ENCODE results near the gene MIPEP. TPM values are rescaled to one million over a fixed set of nuclear protein-coding genes. Genes with fewer than 3 reads are reported as not detected.

Gene MIPEP
- total and polyA plus RNA-seq, 9 of the 15 experiments (the other 6 are each of a cell fraction or from before 2014, with no cell fraction given), result 1.7 to 19.3 (median 13.1) TPM

DNA sequence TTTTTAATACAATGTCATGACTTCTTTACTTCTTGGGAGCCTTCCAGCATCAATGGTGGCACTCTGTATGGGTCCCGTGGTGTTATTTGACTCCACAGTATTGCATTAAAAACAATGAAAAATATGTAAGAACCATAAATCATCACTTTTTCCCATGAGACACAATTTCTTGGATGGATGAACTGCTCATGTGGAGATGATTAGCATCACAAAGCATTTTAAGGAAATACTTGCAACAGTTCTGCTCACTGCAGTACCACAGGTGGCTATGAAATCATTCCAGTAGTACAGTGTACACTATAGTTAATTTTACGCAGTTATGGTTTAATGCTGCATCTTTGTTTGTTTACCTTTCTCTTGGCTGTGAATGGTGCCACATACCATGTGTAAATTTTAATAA is 45.3 kb upstream of the MIPEP start:
- 6% methylated on average over 2 of the region's 2 CpGs for WGBS (ENCODE audit: insufficient coverage, low coverage, missing lambda C conversion rate)
- TF ChIP-seq, protein P1, sequence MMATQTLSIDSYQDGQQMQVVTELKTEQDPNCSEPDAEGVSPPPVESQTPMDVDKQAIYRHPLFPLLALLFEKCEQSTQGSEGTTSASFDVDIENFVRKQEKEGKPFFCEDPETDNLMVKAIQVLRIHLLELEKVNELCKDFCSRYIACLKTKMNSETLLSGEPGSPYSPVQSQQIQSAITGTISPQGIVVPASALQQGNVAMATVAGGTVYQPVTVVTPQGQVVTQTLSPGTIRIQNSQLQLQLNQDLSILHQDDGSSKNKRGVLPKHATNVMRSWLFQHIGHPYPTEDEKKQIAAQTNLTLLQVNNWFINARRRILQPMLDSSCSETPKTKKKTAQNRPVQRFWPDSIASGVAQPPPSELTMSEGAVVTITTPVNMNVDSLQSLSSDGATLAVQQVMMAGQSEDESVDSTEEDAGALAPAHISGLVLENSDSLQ (IDR thresholded peaks at IDR 0.05), result no peak
- TF ChIP-seq ZNF589 (CRISPR knock-in tag; IDR thresholded peaks at IDR 0.05; ENCODE audit: low read depth) (no peak), PCBP2 (IDR thresholded peaks at IDR 0.05; ENCODE audit: low read depth, low read length, poor library complexity, severe bottlenecking) (no peak), ESRRB (CRISPR knock-in tag; IDR thresholded peaks at IDR 0.05; ENCODE audit: borderline replicate concordance) (no peak), TAF1 (IDR thresholded peaks at IDR 0.05; ENCODE audit: control insufficient read depth, extremely low read depth, insufficient read depth, low read length, severe bottlenecking) (no peak), HDAC1 (IDR thresholded peaks at IDR 0.05) (no peak), NR2F6 (CRISPR knock-in tag; IDR thresholded peaks at IDR 0.05) (no peak), DACH1 (IDR thresholded peaks at IDR 0.05; ENCODE audit: partially characterized antibody) (no peak), POLR3A (IDR thresholded peaks at IDR 0.05; ENCODE audit: borderline replicate concordance, extremely low read depth, insufficient read depth, insufficient read length) (no peak), ZNF212 (CRISPR knock-in tag; IDR thresholded peaks at IDR 0.05) (no peak), MYBL2 (IDR thresholded peaks at IDR 0.05; ENCODE audit: low read depth) (no peak), MYBL2 (CRISPR knock-in tag; IDR thresholded peaks at IDR 0.05; ENCODE audit: borderline replicate concordance) (no peak), NFATC3 (IDR thresholded peaks at IDR 0.05) (no peak), HDAC8 (tag; IDR thresholded peaks at IDR 0.05) (no peak), PHF20 (IDR thresholded peaks at IDR 0.05; ENCODE audit: partially characterized antibody) (no peak), TARDBP (IDR thresholded peaks at IDR 0.05) (no peak)
- TF ChIP-seq, protein P2, sequence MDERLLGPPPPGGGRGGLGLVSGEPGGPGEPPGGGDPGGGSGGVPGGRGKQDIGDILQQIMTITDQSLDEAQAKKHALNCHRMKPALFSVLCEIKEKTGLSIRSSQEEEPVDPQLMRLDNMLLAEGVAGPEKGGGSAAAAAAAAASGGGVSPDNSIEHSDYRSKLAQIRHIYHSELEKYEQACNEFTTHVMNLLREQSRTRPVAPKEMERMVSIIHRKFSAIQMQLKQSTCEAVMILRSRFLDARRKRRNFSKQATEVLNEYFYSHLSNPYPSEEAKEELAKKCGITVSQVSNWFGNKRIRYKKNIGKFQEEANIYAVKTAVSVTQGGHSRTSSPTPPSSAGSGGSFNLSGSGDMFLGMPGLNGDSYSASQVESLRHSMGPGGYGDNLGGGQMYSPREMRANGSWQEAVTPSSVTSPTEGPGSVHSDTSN (CRISPR knock-in tag; IDR thresholded peaks at IDR 0.05; ENCODE audit: low read depth), result no peak
- TF ChIP-seq, protein P2 (tag; conservative IDR thresholded peaks at IDR 0.05; ENCODE audit: low read depth), result no peak
- Histone ChIP-seq H3K36me3 (ENCODE audit: control insufficient read depth, insufficient read depth, low read length) (no peaks in the 10 kb centered on the region), H3K4me2 (ENCODE audit: insufficient read depth, low read length) (no peak overlapping the region), H3K4me1 (replicated peaks in 1 of 2; ENCODE audit: control insufficient read depth in 2 of 2, insufficient read depth in 2 of 2, low read length in 2 of 2) (no peaks in the 10 kb centered on the region), H4K20me1 (replicated peaks; ENCODE audit: control insufficient read depth, insufficient read depth, low read length) (no peaks in the 10 kb centered on the region), H3K9me1 (ENCODE audit: control insufficient read depth, insufficient read depth, low read length) (no peaks in the 10 kb centered on the region), H3K9me3 (replicated peaks; ENCODE audit: control insufficient read depth, insufficient read depth, low read depth, low read length) (no peaks in the 10 kb centered on the region), H3K9ac (ENCODE audit: insufficient read depth in 1 of 2, low read depth in 2 of 2, low read length in 2 of 2) (no peak overlapping the region), H2AFZ (ENCODE audit: low read depth, low read length) (no peak overlapping the region), H3K27ac (ENCODE audit: extremely low read depth, low read depth, low read length) (no peak overlapping the region), H3K27me3 (ENCODE audit: control insufficient read depth in 2 of 2, insufficient read depth in 2 of 2, low read length in 2 of 2) (no peaks in the 10 kb centered on the region), H3K4me3 (no peak overlapping the region), H3K79me2 (ENCODE audit: control insufficient read depth, insufficient read depth, low read length) (no peaks in the 10 kb centered on the region)
- no TSS peak for BruUV-seq (replicated peaks)
- in situ Hi-C loops (cut with MboI) (no loop called here), intact Hi-C loops (cut with micrococcal nuclease) (no loop called here)
- CTCF ChIA-PET (ENCODE audit: low intra/inter-chr PET ratio), result no interaction called here
- ATAC-seq (no peak), DNase-seq (ENCODE audit: extremely low read depth in 1 of 4, low spot score in 3 of 4) (no peak), FAIRE-seq (no peak)
- POLR2A ChIA-PET, result no interaction called here

Measured in K562 (cell line).